GM21619 (cell line): ENCODE measurements around the gene ACTR8.
"Not testable (repeated sequence)": the region's sequence is repeated elsewhere in the genome, so short reads cannot be mapped to it uniquely, and the experiment has no call there.

Source experiments
- ATAC-seq: cut with Tn5 transposase; IDR thresholded peaks from one replicate; pipeline ENCODE4 v1.9.1; 2021; ENCODE audit not compliant: unreplicated experiment

The ACTR8 gene, protein sequence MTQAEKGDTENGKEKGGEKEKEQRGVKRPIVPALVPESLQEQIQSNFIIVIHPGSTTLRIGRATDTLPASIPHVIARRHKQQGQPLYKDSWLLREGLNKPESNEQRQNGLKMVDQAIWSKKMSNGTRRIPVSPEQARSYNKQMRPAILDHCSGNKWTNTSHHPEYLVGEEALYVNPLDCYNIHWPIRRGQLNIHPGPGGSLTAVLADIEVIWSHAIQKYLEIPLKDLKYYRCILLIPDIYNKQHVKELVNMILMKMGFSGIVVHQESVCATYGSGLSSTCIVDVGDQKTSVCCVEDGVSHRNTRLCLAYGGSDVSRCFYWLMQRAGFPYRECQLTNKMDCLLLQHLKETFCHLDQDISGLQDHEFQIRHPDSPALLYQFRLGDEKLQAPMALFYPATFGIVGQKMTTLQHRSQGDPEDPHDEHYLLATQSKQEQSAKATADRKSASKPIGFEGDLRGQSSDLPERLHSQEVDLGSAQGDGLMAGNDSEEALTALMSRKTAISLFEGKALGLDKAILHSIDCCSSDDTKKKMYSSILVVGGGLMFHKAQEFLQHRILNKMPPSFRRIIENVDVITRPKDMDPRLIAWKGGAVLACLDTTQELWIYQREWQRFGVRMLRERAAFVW

GRCh38 chr3:53881691-53882593 is at the start of gene ACTR8:
Gene ACTR8, minus strand, starts transcription at chr3:53882152. Its CDS starts 51 bp downstream, at chr3:53882101.
- ATAC-seq, result peak; percentile 81

GRCh38 chr3:53927208-53927872 is 45.4 kb upstream of the ACTR8 start:
- not testable (repeated sequence) for ATAC-seq

DNA sequence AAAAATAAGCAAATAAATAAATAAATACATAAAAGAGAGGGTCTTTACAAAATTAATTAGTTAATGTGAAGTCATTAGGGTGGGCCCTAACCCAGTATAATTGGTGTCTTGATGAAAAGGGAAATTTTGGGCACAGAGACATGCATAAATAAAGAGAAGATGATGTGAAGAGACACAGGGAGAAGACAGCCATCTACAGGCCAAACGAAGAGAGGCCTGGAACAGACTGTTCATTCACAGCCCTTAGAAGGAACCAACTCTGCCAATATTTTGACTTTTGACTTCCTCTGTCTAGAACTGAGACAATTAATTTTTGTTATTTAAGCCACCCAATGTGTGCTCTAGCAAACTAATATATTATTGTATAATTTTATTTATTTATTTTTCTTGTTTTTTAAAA is 39.3 kb upstream of the ACTR8 start:
- ATAC-seq, result no peak

DNA sequence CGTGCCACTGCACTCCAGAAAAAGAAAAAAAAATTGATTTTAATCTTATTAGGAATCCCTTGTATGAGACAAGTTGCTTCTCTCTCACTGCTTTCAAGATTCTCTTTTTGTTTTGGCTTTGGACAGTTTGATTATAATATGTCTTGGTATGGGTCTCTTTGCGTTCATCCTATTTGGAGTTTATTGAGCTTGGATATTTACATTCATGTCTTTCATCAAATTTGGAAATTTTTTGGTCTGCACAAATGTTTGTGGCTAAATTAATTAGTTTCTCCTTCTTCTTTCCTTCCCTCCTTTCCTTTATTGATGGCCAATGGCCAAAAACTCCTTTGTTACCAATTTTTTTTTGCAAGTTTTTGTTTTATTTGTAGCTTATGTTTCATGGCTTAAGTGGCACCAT is 37.8 kb upstream of the ACTR8 start:
- no peak for ATAC-seq

DNA sequence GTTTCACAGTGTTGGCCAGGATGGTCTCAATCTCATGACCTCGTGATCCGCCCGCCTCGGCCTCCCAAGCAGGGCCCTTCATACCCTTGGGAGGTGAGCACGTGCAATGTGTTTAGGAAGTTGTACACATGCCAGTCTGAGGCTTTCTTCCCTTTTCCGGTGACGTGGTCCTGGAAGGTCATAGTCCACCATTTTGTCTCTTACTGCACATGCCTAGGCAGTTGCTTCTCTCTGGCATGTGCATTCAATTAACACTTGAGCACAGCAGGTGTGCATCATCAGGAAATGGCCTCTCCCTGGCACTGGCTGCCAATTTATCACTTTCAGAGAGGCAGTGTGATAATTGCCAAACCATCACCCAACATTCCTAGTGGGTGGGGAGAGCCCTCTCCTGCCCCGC is 31.4 kb upstream of the ACTR8 start:
- no peak for ATAC-seq

DNA sequence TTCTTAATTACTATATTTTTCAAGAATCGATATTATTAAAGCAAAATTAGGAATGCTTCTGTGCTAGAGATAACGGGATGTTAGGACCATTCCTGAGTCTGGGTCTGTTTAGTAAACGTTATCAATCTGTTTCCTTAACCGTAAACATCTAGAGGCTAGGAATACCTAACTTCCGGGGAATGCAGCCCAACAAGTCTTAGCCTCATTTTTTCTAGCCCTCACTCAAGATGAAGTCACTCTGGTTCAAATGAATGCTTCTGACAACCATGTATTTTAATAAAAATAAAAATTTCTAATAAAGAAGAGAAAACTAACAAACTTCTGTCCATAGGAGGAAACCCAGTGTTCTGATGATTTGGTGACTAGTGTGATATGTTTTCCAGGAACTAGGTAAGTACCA is 20.8 kb upstream of the ACTR8 start:
- no peak for ATAC-seq

- ATAC-seq, result no peak
Measured at GRCh38 chr3:53902067-53902466, 20.1 kb upstream of the ACTR8 start.

GRCh38 chr3:53900666-53901331 is 18.8 kb upstream of the ACTR8 start:
- no peak for ATAC-seq

- ATAC-seq, result no peak
Measured at GRCh38 chr3:53899750-53900149, 17.8 kb upstream of the ACTR8 start.

DNA sequence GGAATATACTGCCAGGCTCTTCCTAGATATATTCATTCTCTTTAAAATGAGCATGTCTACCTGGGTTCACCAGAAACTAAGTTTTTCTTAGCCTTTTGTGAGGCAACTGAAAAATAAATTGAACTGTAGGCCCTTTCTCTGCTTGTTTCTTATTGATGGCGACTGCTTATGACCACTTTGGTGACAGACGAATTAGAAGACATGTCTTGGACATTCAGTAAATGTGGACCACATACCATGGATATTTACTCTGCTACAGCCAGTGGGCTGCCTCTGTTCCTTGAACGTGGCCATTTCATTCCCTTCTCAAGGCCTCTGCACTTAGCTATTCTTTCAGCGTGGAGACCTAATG is 10.3 kb upstream of the ACTR8 start:
- ATAC-seq, result no peak

- ATAC-seq, result peak; percentile 96
Measured at GRCh38 chr3:53891497-53892285, 9.7 kb upstream of the ACTR8 start, which contains the start of gene SELENOK. Gene SELENOK, minus strand, starts transcription at chr3:53891859.

DNA sequence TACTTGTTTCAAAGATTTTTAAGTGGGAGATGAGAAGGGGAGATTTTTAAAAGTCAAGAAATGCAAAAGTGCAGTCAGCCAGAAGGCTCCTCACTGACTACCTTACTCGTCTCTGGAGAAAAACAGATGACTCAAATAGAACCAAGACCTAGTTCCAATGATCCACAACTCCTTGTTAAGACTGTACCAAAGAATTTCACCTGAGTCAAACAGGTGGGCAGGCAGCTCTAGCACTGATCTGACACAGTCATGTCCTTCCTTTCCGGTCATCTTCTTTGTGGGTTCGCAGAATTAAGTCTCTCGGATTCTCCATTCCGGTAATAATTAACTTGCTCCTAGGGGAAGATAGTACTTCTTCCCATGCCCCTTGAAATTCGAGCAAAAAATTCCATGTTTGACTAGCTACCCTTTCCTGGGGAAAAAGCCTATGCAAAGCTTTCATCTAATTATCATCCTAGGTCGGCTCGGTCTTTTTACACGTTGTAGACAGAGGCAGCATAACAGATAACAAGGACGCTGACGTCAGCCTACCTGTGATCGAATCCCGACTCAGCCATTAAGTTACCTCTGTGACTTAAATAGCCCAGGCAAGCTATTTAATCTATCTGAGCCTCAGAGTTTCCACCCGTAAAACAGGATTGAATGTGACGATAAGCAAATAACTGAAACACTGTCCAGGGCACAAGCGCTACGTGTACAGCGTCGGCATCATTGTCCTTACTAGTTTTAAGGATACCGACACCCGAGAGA is 8.9 kb upstream of the ACTR8 start:
- ATAC-seq, result no peak

- ATAC-seq, result no peak
Measured at GRCh38 chr3:53888232-53888631, 6.3 kb upstream of the ACTR8 start.

GRCh38 chr3:53887446-53887845 is 5.5 kb upstream of the ACTR8 start:
- ATAC-seq, result no peak

DNA sequence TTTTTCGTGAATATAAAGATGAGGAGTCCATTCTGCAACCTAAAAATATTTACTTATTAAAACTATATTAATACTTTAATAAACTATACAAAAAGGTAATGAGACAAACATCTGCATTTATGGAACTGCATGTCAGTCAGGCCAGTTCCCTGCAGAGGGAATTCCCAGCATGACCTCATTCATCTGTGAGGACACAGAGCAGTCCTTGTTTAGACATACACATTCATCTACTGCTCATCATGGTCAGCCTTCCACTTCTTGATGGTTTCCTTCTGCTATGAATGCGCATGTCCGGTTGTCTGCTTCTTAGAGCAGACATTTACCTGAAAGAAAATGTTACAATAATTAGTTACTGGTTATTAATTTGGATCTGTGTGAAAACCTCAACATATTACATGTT is 3.3 kb upstream of the ACTR8 start:
- no peak for ATAC-seq

DNA sequence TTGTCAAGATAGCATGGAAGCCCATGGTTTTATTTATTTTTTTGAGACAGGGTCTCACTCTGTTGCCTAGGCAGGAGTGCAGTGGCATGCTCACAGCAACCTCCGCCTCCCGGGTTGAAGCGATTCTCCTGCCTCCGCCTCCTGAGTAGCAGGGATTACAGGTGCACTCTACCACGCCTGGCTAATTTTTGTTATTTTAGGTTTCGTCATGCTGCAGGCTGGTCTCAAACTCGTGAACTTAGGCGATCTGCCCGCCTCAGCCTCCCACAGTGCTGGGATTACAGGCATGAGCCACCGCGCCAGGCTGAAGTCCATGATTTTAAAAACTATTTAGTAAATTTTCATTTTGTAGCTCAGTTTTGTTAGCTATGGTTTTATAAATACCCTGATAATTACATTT is 2.7 kb upstream of the ACTR8 start:
- no peak for ATAC-seq

- ATAC-seq, result no peak
Measured at GRCh38 chr3:53883008-53883407, 1.1 kb upstream of the ACTR8 start.

- ATAC-seq, result no peak
Measured at GRCh38 chr3:53880396-53881345, 1.3 kb downstream of the ACTR8 start.
